DOHH2 (cell line): ENCODE measurements around the gene TM4SF4.

Source experiments
- EZH2phosphoT487 ChIP-seq: fragments of 200-600 bp; sonication (generic); IDR thresholded peaks from 2 replicates; pipeline ENCODE4 v1.6.1; 2017; ENCODE audit warnings: borderline replicate concordance, mild to moderate bottlenecking, antibody characterized with exemption, low read length, moderate library complexity, mixed read lengths
- TF ChIP-seq, protein P1 (sequence below): fragments of 200-600 bp; sonication (generic); IDR thresholded peaks from one replicate; pipeline ENCODE4 v1.5.1; 2014; ENCODE audit warnings: antibody characterized with exemption, mild to moderate bottlenecking, low read depth, low read length; ENCODE audit not compliant: poor library complexity, severe bottlenecking

DNA sequence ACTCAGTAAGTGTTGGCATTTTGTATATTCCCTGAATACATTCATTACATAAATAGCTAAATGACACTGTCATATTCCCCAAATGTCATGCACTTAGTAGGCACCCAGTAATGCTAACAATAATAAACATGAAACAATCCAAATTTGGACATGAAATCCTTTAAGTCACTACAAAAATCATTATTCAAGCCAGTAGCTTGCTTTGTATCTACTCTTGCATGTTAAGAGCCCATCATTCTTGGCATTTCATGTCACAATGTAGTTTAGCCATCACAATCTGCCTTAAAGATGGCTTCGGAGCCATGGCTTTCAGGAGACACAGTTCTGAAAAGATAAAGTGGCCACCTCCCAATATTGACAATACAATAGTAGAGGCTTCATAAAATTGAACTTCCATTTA lies 32.9 kb upstream of the TM4SF4 start:
- TF ChIP-seq, protein P1, sequence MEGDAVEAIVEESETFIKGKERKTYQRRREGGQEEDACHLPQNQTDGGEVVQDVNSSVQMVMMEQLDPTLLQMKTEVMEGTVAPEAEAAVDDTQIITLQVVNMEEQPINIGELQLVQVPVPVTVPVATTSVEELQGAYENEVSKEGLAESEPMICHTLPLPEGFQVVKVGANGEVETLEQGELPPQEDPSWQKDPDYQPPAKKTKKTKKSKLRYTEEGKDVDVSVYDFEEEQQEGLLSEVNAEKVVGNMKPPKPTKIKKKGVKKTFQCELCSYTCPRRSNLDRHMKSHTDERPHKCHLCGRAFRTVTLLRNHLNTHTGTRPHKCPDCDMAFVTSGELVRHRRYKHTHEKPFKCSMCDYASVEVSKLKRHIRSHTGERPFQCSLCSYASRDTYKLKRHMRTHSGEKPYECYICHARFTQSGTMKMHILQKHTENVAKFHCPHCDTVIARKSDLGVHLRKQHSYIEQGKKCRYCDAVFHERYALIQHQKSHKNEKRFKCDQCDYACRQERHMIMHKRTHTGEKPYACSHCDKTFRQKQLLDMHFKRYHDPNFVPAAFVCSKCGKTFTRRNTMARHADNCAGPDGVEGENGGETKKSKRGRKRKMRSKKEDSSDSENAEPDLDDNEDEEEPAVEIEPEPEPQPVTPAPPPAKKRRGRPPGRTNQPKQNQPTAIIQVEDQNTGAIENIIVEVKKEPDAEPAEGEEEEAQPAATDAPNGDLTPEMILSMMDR = no peak
- TF ChIP-seq EZH2phosphoT487 = no peak
